ENCODE data around the gene CLIC6. TPM values are rescaled to one million over a fixed set of nuclear protein-coding genes. Genes with fewer than 3 reads are reported as not detected.
"Not testable (repeated sequence)": the region's sequence is repeated elsewhere in the genome, so short reads cannot be mapped to it uniquely, and the experiment has no call there.

Gene CLIC6
- total RNA-seq, 2 experiments from 2014 or later: 0.07 to 0.11 TPM

- ChIA-PET CTCF (interaction anchor here (1.0 kb wide), 1 partner anchor 11 kb away, joined by 4 read pairs; no protein-coding TSS in a partner anchor), POLR2A (no interaction called here)
- no peaks in the 10 kb centered on the region for H3K36me3 Mint-ChIP-seq (ENCODE audit: low read depth)
- H3K27me3 Mint-ChIP-seq: peaks cover 19% of the 10 kb centered on the region
- H3K9me3 Mint-ChIP-seq (ENCODE audit: low read depth): no peaks in the 10 kb centered on the region
- no peak overlapping the region for H3K27ac Mint-ChIP-seq
- intact Hi-C loops (cut with DNase I, micrococcal nuclease): loop anchor here in 1 of 2 experiments (10.0 kb wide), 1 partner anchor 341 kb away; the partner anchor contains the start of gene RUNX1
- ATAC-seq: no peak
- no peak for DNase-seq
- H3K4me3 Mint-ChIP-seq: no peak overlapping the region
- H3K4me1 Mint-ChIP-seq: peaks cover 26% of the 10 kb centered on the region
These were observed 35.3 kb downstream of the CLIC6 start for GRCh38 chr21:34704119-34704518.

DNA sequence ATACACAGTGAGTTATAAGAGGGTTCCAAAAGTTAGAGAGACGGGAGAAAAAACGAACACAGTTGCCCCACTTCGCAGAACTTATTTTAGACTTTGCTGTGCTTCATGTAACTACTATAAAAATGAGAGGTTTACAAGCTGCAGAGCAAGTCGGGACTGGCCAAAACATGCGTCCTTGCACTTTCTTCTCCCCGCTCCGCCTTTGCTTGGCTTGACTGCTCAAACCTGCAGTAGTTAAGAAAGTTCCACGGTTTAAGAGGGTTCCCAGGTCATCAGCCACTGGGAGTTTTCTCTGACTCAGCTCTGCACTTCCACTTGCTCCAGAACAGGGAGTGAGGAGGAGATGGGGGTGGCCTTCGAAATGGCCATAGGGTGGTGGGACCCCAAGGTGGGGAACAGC lies 36.2 kb downstream of the CLIC6 start:
- H3K9me3 Mint-ChIP-seq (ENCODE audit: low read depth): no peaks in the 10 kb centered on the region
- no peak overlapping the region for H3K4me3 Mint-ChIP-seq
- CTCF ChIA-PET: interaction anchor here (1.0 kb wide), 1 partner anchor 11 kb away, joined by 4 read pairs; no protein-coding TSS in a partner anchor
- peaks cover 26% of the 10 kb centered on the region for H3K4me1 Mint-ChIP-seq
- H3K36me3 Mint-ChIP-seq (ENCODE audit: low read depth): no peaks in the 10 kb centered on the region
- DNase-seq (no peak), ATAC-seq (no peak)
- H3K27me3 Mint-ChIP-seq: peaks cover 16% of the 10 kb centered on the region
- intact Hi-C loops (cut with DNase I, micrococcal nuclease): loop anchor here (5.0 to 10.0 kb wide), 4 partner anchors 182 to 517 kb away; partner anchors contain the start of gene RUNX1 (in 1 of the 2)
- POLR2A ChIA-PET: no interaction called here
- no peak overlapping the region for H3K27ac Mint-ChIP-seq

DNA sequence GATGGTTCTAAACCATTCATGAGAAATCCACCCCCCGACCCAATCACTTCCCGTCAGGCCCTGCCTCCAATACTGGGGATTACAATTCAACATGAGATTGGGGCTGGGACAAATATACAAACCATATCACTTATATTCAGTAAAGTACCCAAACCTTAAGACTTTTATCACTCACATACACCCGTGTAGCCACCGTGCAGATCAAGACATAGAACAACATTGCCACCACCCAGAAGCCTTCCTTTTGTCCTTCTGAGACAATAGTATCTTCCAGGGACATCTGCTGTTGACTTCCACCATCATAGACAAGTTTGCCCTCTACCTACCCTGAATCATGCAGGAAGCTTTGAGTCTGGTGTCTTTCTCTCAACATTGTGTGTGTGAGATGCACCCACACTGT lies 37.5 kb downstream of the CLIC6 start:
- intact Hi-C loops (cut with DNase I, micrococcal nuclease): loop anchor here (5.0 to 10.0 kb wide), 4 partner anchors 181 to 516 kb away; partner anchors contain the start of gene RUNX1 (in 1 of the 2)
- H3K27me3 Mint-ChIP-seq: peaks cover 14% of the 10 kb centered on the region
- no peak overlapping the region for H3K27ac Mint-ChIP-seq
- peaks cover 26% of the 10 kb centered on the region for H3K4me1 Mint-ChIP-seq
- ChIA-PET POLR2A (no interaction called here), CTCF (interaction anchor here (0.6 to 3.2 kb wide), 3 partner anchors 13 to 904 kb away, joined by 4 to 20 read pairs (median 7); no protein-coding TSS in a partner anchor)
- no peaks in the 10 kb centered on the region for H3K9me3 Mint-ChIP-seq (ENCODE audit: low read depth)
- H3K36me3 Mint-ChIP-seq (ENCODE audit: low read depth): no peaks in the 10 kb centered on the region
- H3K4me3 Mint-ChIP-seq: no peak overlapping the region
- ATAC-seq (no peak), DNase-seq (no peak)

GRCh38 chr21:34707876-34708325 lies 39.1 kb downstream of the CLIC6 start:
- intact Hi-C loops (cut with DNase I, micrococcal nuclease): loop anchor here (1.0 to 10.0 kb wide), 6 partner anchors 179 to 514 kb away; partner anchors contain the start of gene RUNX1 (in 2 of the 2)
- Mint-ChIP-seq H3K4me3 (no peak overlapping the region), H3K27me3 (peaks cover 16% of the 10 kb centered on the region), H3K9me3 (ENCODE audit: low read depth) (no peaks in the 10 kb centered on the region), H3K27ac (peak overlapping the region; percentile 49), H3K4me1 (peaks cover 26% of the 10 kb centered on the region), H3K36me3 (ENCODE audit: low read depth) (no peaks in the 10 kb centered on the region)
- ChIA-PET POLR2A (no interaction called here), CTCF (interaction anchor here (0.6 to 5.0 kb wide), 9 partner anchors 8 to 1131 kb away, joined by 3 to 33 read pairs (median 3); no protein-coding TSS in a partner anchor)
- ATAC-seq (peak; percentile 94), DNase-seq (peak; percentile 83)

- no peaks in the 10 kb centered on the region for H3K9me3 Mint-ChIP-seq (ENCODE audit: low read depth)
- H3K27ac Mint-ChIP-seq: no peak overlapping the region
- H3K4me3 Mint-ChIP-seq: no peak overlapping the region
- ATAC-seq (no peak), DNase-seq (no peak)
- no peaks in the 10 kb centered on the region for H3K36me3 Mint-ChIP-seq (ENCODE audit: low read depth)
- peaks cover 14% of the 10 kb centered on the region for H3K4me1 Mint-ChIP-seq
- ChIA-PET POLR2A (no interaction called here), CTCF (no interaction called here)
- peaks cover 16% of the 10 kb centered on the region for H3K27me3 Mint-ChIP-seq
- intact Hi-C loops (cut with DNase I, micrococcal nuclease): no loop called here
These were observed 44.8 kb downstream of the CLIC6 start for GRCh38 chr21:34713621-34714020.

- intact Hi-C loops (cut with DNase I, micrococcal nuclease): no loop called here
- DNase-seq: no peak
- Mint-ChIP-seq H3K4me1 (peaks cover 12% of the 10 kb centered on the region), H3K9me3 (ENCODE audit: low read depth) (no peaks in the 10 kb centered on the region), H3K27me3 (peaks cover 16% of the 10 kb centered on the region), H3K27ac (no peak overlapping the region), H3K36me3 (ENCODE audit: low read depth) (no peaks in the 10 kb centered on the region), H3K4me3 (no peak overlapping the region)
- peak; percentile 87 for ATAC-seq
- CTCF ChIA-PET: no interaction called here
- POLR2A ChIA-PET: no interaction called here
These were observed 46.7 kb downstream of the CLIC6 start for GRCh38 chr21:34715518-34715917.

- intact Hi-C loops (cut with DNase I, micrococcal nuclease): no loop called here
- ChIA-PET CTCF (no interaction called here), POLR2A (no interaction called here)
- no peak overlapping the region for H3K4me3 Mint-ChIP-seq
- H3K36me3 Mint-ChIP-seq (ENCODE audit: low read depth): no peaks in the 10 kb centered on the region
- H3K4me1 Mint-ChIP-seq: peaks cover 12% of the 10 kb centered on the region
- peak; percentile 14 for ATAC-seq
- H3K9me3 Mint-ChIP-seq (ENCODE audit: low read depth): no peaks in the 10 kb centered on the region
- H3K27ac Mint-ChIP-seq: no peak overlapping the region
- H3K27me3 Mint-ChIP-seq: peaks cover 16% of the 10 kb centered on the region
- no peak for DNase-seq
These were observed 47.3 kb downstream of the CLIC6 start for GRCh38 chr21:34715985-34716596.

DNA sequence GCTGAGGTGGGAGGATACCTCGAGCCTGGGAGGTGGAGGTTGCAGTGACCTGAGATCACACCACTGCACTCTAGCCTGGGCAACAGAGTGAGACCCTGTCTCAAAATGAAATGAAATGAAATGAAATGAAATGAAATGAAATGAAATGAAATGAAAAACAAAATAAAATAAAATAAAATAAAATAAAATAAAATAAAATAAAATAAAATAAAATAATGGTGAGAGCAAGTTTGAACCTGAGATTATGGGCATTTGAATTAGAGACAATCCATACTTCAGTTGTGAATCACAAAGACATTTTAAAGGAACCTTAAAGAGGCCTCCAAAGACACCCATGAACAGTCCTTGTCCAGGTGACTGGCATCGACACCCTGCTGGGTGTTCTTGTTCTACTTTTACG lies 49.7 kb downstream of the CLIC6 start:
- H3K4me3 Mint-ChIP-seq; intact Hi-C loops (cut with DNase I, micrococcal nuclease); ATAC-seq; H3K36me3 Mint-ChIP-seq (ENCODE audit: low read depth); H3K27me3 Mint-ChIP-seq; POLR2A ChIA-PET; H3K9me3 Mint-ChIP-seq (ENCODE audit: low read depth); DNase-seq; H3K27ac Mint-ChIP-seq: not testable (repeated sequence)
- H3K4me1 Mint-ChIP-seq: peaks cover 12% of the 10 kb centered on the region
- CTCF ChIA-PET: interaction anchor here (0.7 to 1.1 kb wide), 2 partner anchors 19 to 24 kb away, joined by 3 to 4 read pairs; no protein-coding TSS in a partner anchor

DNA sequence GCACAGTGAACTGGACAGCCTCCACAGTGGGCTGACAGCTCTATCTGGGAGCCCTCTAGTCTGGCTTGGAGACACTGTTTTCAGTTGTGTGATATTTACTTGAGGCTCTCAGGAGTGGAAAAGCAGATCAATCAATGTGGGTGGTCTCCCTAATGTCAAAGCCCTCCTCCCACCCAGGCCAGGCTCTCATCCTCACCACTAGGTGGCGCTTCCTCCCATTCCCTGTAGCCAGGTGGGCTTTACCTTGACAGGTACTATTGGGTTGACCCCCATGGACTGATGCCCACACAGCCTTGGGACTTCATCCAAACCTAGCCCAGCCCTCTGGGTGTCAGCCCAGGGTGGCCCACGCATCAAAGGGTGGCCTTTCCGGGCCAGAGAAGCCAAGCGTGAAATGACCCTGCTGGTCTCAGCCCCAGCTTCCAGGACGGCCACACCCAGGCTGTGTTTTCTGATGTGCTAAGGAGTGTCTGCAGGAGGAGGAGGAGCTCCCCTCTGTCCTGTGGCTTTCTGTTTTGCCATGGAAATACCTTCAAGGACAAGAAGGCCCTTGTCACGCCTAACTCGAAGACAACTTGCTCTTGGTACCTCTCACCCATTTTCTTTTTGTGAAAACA lies 54.0 kb downstream of the CLIC6 start:
- POLR2A ChIA-PET: no interaction called here
- peaks cover 4% of the 10 kb centered on the region for H3K27me3 Mint-ChIP-seq
- no peak overlapping the region for H3K27ac Mint-ChIP-seq
- intact Hi-C loops (cut with DNase I, micrococcal nuclease): loop anchor here in 1 of 2 experiments (5.0 kb wide), 1 partner anchor 1310 kb away; no protein-coding TSS in a partner anchor
- CTCF ChIA-PET: interaction anchor here (0.7 to 3.5 kb wide), 6 partner anchors 10 to 1117 kb away, joined by 3 to 33 read pairs (median 4); no protein-coding TSS in a partner anchor
- no peaks in the 10 kb centered on the region for H3K9me3 Mint-ChIP-seq (ENCODE audit: low read depth)
- H3K36me3 Mint-ChIP-seq (ENCODE audit: low read depth): no peaks in the 10 kb centered on the region
- H3K4me3 Mint-ChIP-seq: no peak overlapping the region
- H3K4me1 Mint-ChIP-seq: no peaks in the 10 kb centered on the region
- DNase-seq: peak; percentile 49
- no peak for ATAC-seq

GRCh38 chr21:34724131-34724856 lies 55.5 kb downstream of the CLIC6 start:
- no peak overlapping the region for H3K4me3 Mint-ChIP-seq
- intact Hi-C loops (cut with DNase I, micrococcal nuclease): loop anchor here in 1 of 2 experiments (5.0 kb wide), 1 partner anchor 1308 kb away; no protein-coding TSS in a partner anchor
- ChIA-PET CTCF (interaction anchor here (0.6 to 1.1 kb wide), 4 partner anchors 29 to 1115 kb away, joined by 3 to 4 read pairs (median 3); no protein-coding TSS in a partner anchor), POLR2A (no interaction called here)
- no peak for DNase-seq
- ATAC-seq: no peak
- no peaks in the 10 kb centered on the region for H3K36me3 Mint-ChIP-seq (ENCODE audit: low read depth)
- H3K27ac Mint-ChIP-seq: no peak overlapping the region
- no peaks in the 10 kb centered on the region for H3K9me3 Mint-ChIP-seq (ENCODE audit: low read depth)
- peaks cover 4% of the 10 kb centered on the region for H3K27me3 Mint-ChIP-seq
- no peaks in the 10 kb centered on the region for H3K4me1 Mint-ChIP-seq

DNA sequence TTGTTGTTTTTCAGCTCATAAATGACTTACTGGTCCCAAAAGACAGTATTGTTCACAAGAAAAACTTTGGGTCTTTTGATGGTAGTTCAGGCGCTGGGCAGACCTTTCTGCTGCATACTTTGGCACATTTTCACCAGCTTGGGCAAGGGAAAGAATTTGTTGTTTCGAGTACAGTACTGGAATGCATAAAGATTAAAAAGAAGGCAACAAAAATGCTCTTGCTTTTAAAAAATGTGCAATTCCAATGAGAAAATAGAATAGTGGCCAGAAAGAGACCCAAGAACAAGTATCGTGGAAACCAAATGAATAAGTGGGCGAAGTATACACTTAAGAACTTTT lies 56.0 kb downstream of the CLIC6 start:
- Mint-ChIP-seq H3K36me3 (ENCODE audit: low read depth) (no peaks in the 10 kb centered on the region), H3K4me3 (no peak overlapping the region), H3K9me3 (ENCODE audit: low read depth) (no peaks in the 10 kb centered on the region), H3K4me1 (peaks cover 1% of the 10 kb centered on the region), H3K27me3 (peaks cover 4% of the 10 kb centered on the region), H3K27ac (no peak overlapping the region)
- ChIA-PET POLR2A (no interaction called here), CTCF (no interaction called here)
- DNase-seq (no peak), ATAC-seq (no peak)
- intact Hi-C loops (cut with DNase I, micrococcal nuclease): loop anchor here in 1 of 2 experiments (5.0 kb wide), 1 partner anchor 1307 kb away; no protein-coding TSS in a partner anchor

All from activated CD4-positive, alpha-beta T cell treated with anti-CD3 and anti-CD28 coated beads for 36 hours (primary cell).